ENCODE measurements around the gene NBR1.

Gene NBR1

GRCh38 chr17:43169561-43170139 is 1.4 kb upstream of the NBR1 start:
- H3K36me3 ChIP-seq (ENCODE audit: control insufficient read depth in 2 of 2, insufficient read depth in 1 of 2, low read length in 2 of 2) = peaks cover 0 to 12% of the 10 kb centered on the region in 2 experiments; a peak in 2 of 3 replicates
- H3K9me3 ChIP-seq (ENCODE audit: control insufficient read depth, insufficient read depth, low read depth, low read length) = no peaks in the 10 kb centered on the region
- H3K27ac ChIP-seq (ENCODE audit: extremely low read depth, low read depth, low read length) = peak overlapping the region; percentile 11; the same call in 1 of the 2 replicates
- peak overlapping the region; percentile 91 for H3K4me3 ChIP-seq (ENCODE audit: low read depth, low read length)
- H3K4me1 ChIP-seq (ENCODE audit: control insufficient read depth, insufficient read depth, low read length) = peaks cover 4% of the 10 kb centered on the region; the same call in 1 of the 2 replicates
- CTCF ChIA-PET = interaction anchor here (0.8 kb wide), 1 partner anchor 141 kb away, joined by 3 read pairs; no protein-coding TSS in a partner anchor
- POLR2A ChIA-PET = interaction anchor here (1.0 to 2.9 kb wide), 5 partner anchors 45 to 198 kb away, joined by 3 to 26 read pairs (median 8); partner anchors contain the start of genes BRCA1 and RPL27
- TF ChIP-seq ZNF837 (tag by site-specific recombination; IDR thresholded peaks at IDR 0.05) (no peak), ZNF2 (tag by site-specific recombination; IDR thresholded peaks at IDR 0.05) (peak; percentile 16; the same call in 1 of the 2 replicates), ZNF610 (tag by site-specific recombination; IDR thresholded peaks at IDR 0.05; ENCODE audit: borderline replicate concordance) (no peak), ZNF560 (tag by site-specific recombination; IDR thresholded peaks at IDR 0.05; ENCODE audit: borderline replicate concordance) (no peak), REPIN1 (tag by site-specific recombination; IDR thresholded peaks at IDR 0.05; ENCODE audit: low read depth) (no peak), SALL2 (tag by site-specific recombination; IDR thresholded peaks at IDR 0.05; ENCODE audit: borderline replicate concordance) (no peak), ZNF184 (tag by site-specific recombination; IDR thresholded peaks at IDR 0.05) (no peak), ZNF112 (tag by site-specific recombination; IDR thresholded peaks at IDR 0.05) (no peak), ZBTB1 (tag by site-specific recombination; IDR thresholded peaks at IDR 0.05) (no peak), ZNF157 (tag by site-specific recombination; IDR thresholded peaks at IDR 0.05) (no peak), ZNF362 (tag by site-specific recombination; IDR thresholded peaks at IDR 0.05) (no peak), ZNF449 (tag by site-specific recombination; IDR thresholded peaks at IDR 0.05) (no peak), ZNF132 (tag by site-specific recombination; IDR thresholded peaks at IDR 0.05; ENCODE audit: borderline replicate concordance) (no peak), ZNF626 (tag by site-specific recombination; IDR thresholded peaks at IDR 0.05) (no peak), FEZF1 (tag by site-specific recombination; IDR thresholded peaks at IDR 0.05) (no peak), ZNF214 (tag by site-specific recombination; IDR thresholded peaks at IDR 0.05; ENCODE audit: borderline replicate concordance) (no peak), ZNF138 (tag by site-specific recombination; IDR thresholded peaks at IDR 0.05; ENCODE audit: borderline replicate concordance) (no peak), ZNF223 (tag by site-specific recombination; IDR thresholded peaks at IDR 0.05) (no peak), ZNF155 (tag by site-specific recombination; IDR thresholded peaks at IDR 0.05) (no peak), PATZ1 (tag by site-specific recombination; IDR thresholded peaks at IDR 0.05) (0 out of 2 replicates have a peak, but pooled peaks have one; percentile 31), ZNF707 (tag by site-specific recombination; IDR thresholded peaks at IDR 0.05) (no peak), ZBTB17 (tag by site-specific recombination; IDR thresholded peaks at IDR 0.05) (no peak), SCRT1 (tag by site-specific recombination; IDR thresholded peaks at IDR 0.05; ENCODE audit: borderline replicate concordance) (no peak), ZNF398 (tag by site-specific recombination; IDR thresholded peaks at IDR 0.05) (no peak), YY1 (tag by site-specific recombination; IDR thresholded peaks at IDR 0.05) (0 out of 2 replicates have a peak, but pooled peaks have one; percentile 29), ZNF549 (tag by site-specific recombination; IDR thresholded peaks at IDR 0.05) (no peak), BCL11A (tag by site-specific recombination; IDR thresholded peaks at IDR 0.05; ENCODE audit: low read depth) (no peak), GLIS2 (tag by site-specific recombination; IDR thresholded peaks at IDR 0.05) (0 out of 2 replicates have a peak, but pooled peaks have one; percentile 30), ZBTB44 (tag by site-specific recombination; IDR thresholded peaks at IDR 0.05) (no peak), ZNF670 (tag by site-specific recombination; IDR thresholded peaks at IDR 0.05; ENCODE audit: low read depth) (no peak)

Measured in HEK293 (cell line).